GM18526 (cell line): ENCODE measurements around the gene LYST.

Source experiments
- POLR2A ChIP-seq: IDR thresholded peaks from 3 replicates; pipeline ENCODE4 v1.6.1; 2011; ENCODE audit not compliant: insufficient read length; ENCODE audit errors: extremely low read depth

The LYST gene

GRCh38 chr1:235873045-235873444 is 6.3 kb upstream of the LYST start:
- no peak for TF ChIP-seq POLR2A

GRCh38 chr1:235872270-235872669 is 5.6 kb upstream of the LYST start:
- TF ChIP-seq POLR2A, result no peak

- TF ChIP-seq POLR2A, result no peak
Measured at GRCh38 chr1:235867903-235868469, 1.3 kb upstream of the LYST start.

GRCh38 chr1:235866913-235867845 is 473 bp upstream of the LYST start:
- peak; percentile 76 for TF ChIP-seq POLR2A

GRCh38 chr1:235865565-235866204 is 1.0 kb downstream of the LYST start:
- no peak for TF ChIP-seq POLR2A

- TF ChIP-seq POLR2A, result no peak
Measured at GRCh38 chr1:235864931-235865525, 1.7 kb downstream of the LYST start.

- TF ChIP-seq POLR2A, result no peak
Measured at GRCh38 chr1:235864469-235864868, 2.2 kb downstream of the LYST start.

GRCh38 chr1:235863699-235864093 is 3.0 kb downstream of the LYST start:
- no peak for TF ChIP-seq POLR2A

GRCh38 chr1:235861857-235862256 is 4.8 kb downstream of the LYST start:
- TF ChIP-seq POLR2A, result no peak

GRCh38 chr1:235860829-235861228 is 5.9 kb downstream of the LYST start:
- TF ChIP-seq POLR2A, result no peak

- no peak for TF ChIP-seq POLR2A
Measured at GRCh38 chr1:235859789-235860188, 6.9 kb downstream of the LYST start.

- TF ChIP-seq POLR2A, result no peak
Measured at GRCh38 chr1:235858766-235859165, 7.9 kb downstream of the LYST start.

GRCh38 chr1:235857756-235858155 is 8.9 kb downstream of the LYST start:
- TF ChIP-seq POLR2A, result no peak

- no peak for TF ChIP-seq POLR2A
Measured at GRCh38 chr1:235855811-235856429, 10.8 kb downstream of the LYST start.

GRCh38 chr1:235854347-235854746 is 12.4 kb downstream of the LYST start:
- no peak for TF ChIP-seq POLR2A
